B cell (primary cell): Measurements from ENCODE around the gene RPP25L. TPM values are rescaled to one million over a fixed set of nuclear protein-coding genes. Genes with fewer than 3 reads are reported as not detected.
A peak's percentile ranks its signal among the peaks of the same experiment; 100 is the strongest.

Source experiments
- ATAC-seq: fragments of 200-7000 bp; cut with Tn5 transposase; one replicate; pipeline ENCODE4 v1.10.0; 2021; ENCODE audit warnings: low read depth, mild to moderate bottlenecking, moderate number of reproducible peaks, moderate library complexity
- CTCF ChIA-PET: fragments of 350-600 bp; sonication (Branson Sonifier 250); formaldehyde crosslinking; loops from one replicate; lab custom pipeline; 2021; ENCODE audit warnings: antibody characterized with exemption, inconsistent platforms; lab: Charles Lee
- POLR2A ChIA-PET: fragments of 350-600 bp; sonication (Branson Sonifier 250); formaldehyde crosslinking; loops from one replicate; lab custom pipeline; 2021; ENCODE audit warnings: antibody characterized with exemption; lab: Charles Lee
- DNase-seq: peaks from one replicate; pipeline ENCODE4 v3.0.0; 2013
- H2AFZ ChIP-seq: 2 replicates; pipeline ENCODE4 v1.6.1; 2012; ENCODE audit warnings: mild to moderate bottlenecking, low read depth, low read length; ENCODE audit not compliant: insufficient read depth, poor library complexity, severe bottlenecking
- H3K27ac ChIP-seq, 2 donors: 1 replicate in 1 of 2; 2 replicates in 1 of 2; pipeline ENCODE4 v1.5.1; 2012 to 2013; ENCODE audit warnings: low read length in 2 of 2, mild to moderate bottlenecking in 2 of 2, moderate library complexity in 1 of 2
- H3K27me3 ChIP-seq, 4 experiments: fragments of 200-600 bp in 1 of 4; sonication (generic) in 1 of 4; replicated peaks in 1 of 4; 1 replicate in 2 of 4; 2 replicates in 2 of 4; pipeline versions ENCODE4 v1.6.1 to v1.7.0; 2013 to 2016; ENCODE audit warnings: low read length in 3 of 4, mild to moderate bottlenecking in 2 of 4, mixed read lengths in 1 of 4, moderate library complexity in 1 of 4; ENCODE audit not compliant: insufficient read depth in 4 of 4, control insufficient read depth in 3 of 4; ENCODE audit errors: control extremely low read depth in 1 of 4
- H3K36me3 ChIP-seq, 2 experiments: replicated peaks in 1 of 2; 1 replicate in 1 of 2; 2 replicates in 1 of 2; pipeline versions ENCODE4 v1.6.1 to v1.7.1; 2013; ENCODE audit warnings: low read length in 1 of 2; ENCODE audit not compliant: insufficient read depth in 2 of 2, control insufficient read depth in 1 of 2; ENCODE audit errors: control extremely low read depth in 1 of 2, extremely low read depth in 1 of 2
- H3K4me1 ChIP-seq, 2 donors: fragments of 200-600 bp in 1 of 2; sonication (generic) in 1 of 2; 1 replicate in 1 of 2; 2 replicates in 1 of 2; pipeline versions ENCODE4 v1.5.1 to v1.6.1; 2013 to 2017; ENCODE audit warnings: low read length in 2 of 2; ENCODE audit not compliant: control insufficient read depth in 2 of 2, insufficient read depth in 2 of 2
- H3K4me2 ChIP-seq: replicated peaks from 2 replicates; pipeline ENCODE3; 2012; ENCODE audit warnings: mild to moderate bottlenecking, low read depth, low read length; ENCODE audit not compliant: poor library complexity, severe bottlenecking
- H3K4me3 ChIP-seq, 5 experiments: fragments of 200-600 bp in 1 of 5; sonication (generic) in 1 of 5; 1 replicate in 3 of 5; 2 replicates in 2 of 5; pipeline versions ENCODE4 v1.5.1 to v1.7.0; 2011 to 2016; ENCODE audit warnings: low read length in 4 of 5, mild to moderate bottlenecking in 4 of 5, low read depth in 2 of 5, control low read depth in 1 of 5, moderate library complexity in 1 of 5; ENCODE audit not compliant: insufficient read depth in 1 of 5; ENCODE audit errors: control extremely low read depth in 1 of 5, extremely low read depth in 1 of 5
- H3K79me2 ChIP-seq: fragments of 200-600 bp; sonication (generic); one replicate; pipeline ENCODE4 v1.6.0; 2016; ENCODE audit warnings: low read length; ENCODE audit not compliant: control insufficient read depth, insufficient read depth
- H3K9ac ChIP-seq: fragments of 200-600 bp; sonication (generic); 2 replicates; pipeline ENCODE4 v1.6.1; 2017; ENCODE audit warnings: mild to moderate bottlenecking, low read length, moderate library complexity
- H3K9me3 ChIP-seq, 3 donors: one replicate each; pipeline versions ENCODE4 v1.6.1 to v1.7.1; 2013; ENCODE audit warnings: low read length in 2 of 3; ENCODE audit not compliant: control insufficient read depth in 2 of 3, insufficient read depth in 1 of 3; ENCODE audit errors: control extremely low read depth in 1 of 3
- H4K20me1 ChIP-seq: 2 replicates; pipeline ENCODE4 v1.6.0; 2012; ENCODE audit warnings: mild to moderate bottlenecking, low read length; ENCODE audit not compliant: insufficient read depth, control insufficient read depth, poor library complexity, severe bottlenecking
- H3K27ac Mint-ChIP-seq: one replicate; pipeline ENCODE4 v1.8.0; 2021; ENCODE audit warnings: mixed read lengths
- H3K27me3 Mint-ChIP-seq: one replicate; pipeline ENCODE4 v1.8.0; 2021; ENCODE audit warnings: mixed read lengths
- H3K4me1 Mint-ChIP-seq: one replicate; pipeline ENCODE4 v1.8.0; 2021; ENCODE audit warnings: mixed read lengths
- H3K4me3 Mint-ChIP-seq: one replicate; pipeline ENCODE4 v1.8.0; 2021; ENCODE audit warnings: mixed read lengths
- H3K9me3 Mint-ChIP-seq: one replicate; pipeline ENCODE4 v1.8.0; 2022; ENCODE audit warnings: mixed read lengths; ENCODE audit not compliant: insufficient read depth
- EZH2 ChIP-seq: IDR thresholded peaks from 2 replicates; pipeline ENCODE4 v1.6.1; 2012; ENCODE audit warnings: borderline replicate concordance, low read depth, mild to moderate bottlenecking, moderate library complexity, low read length; ENCODE audit not compliant: insufficient read depth, poor library complexity, severe bottlenecking
- WGBS: methylation state at CpG from one replicate; pipeline ENCODE4 v1.1.5; 2013; ENCODE audit warnings: missing lambda C conversion rate; ENCODE audit not compliant: insufficient coverage; 5-methylcytosine and 5-hydroxymethylcytosine counted together
- intact Hi-C: fragments of 100-400 bp; cut with micrococcal nuclease; formaldehyde crosslinking; loops from one replicate; pipeline ENCODE4 v1.10.0; 2022
- polyA plus RNA-seq: library from polyadenylated mRNA; depleted of rRNA; stranded (reverse); fragments of >200 nt; gene quantifications from 2 replicates; pipeline ENCODE4 v1.2.3, GENCODE V29; 2012
- total RNA-seq, 2 donors: library from RNA; stranded (reverse); fragments of 120-200 nt in 1 of 2; gene quantifications; 1 replicate in 1 of 2; 2 replicates in 1 of 2; pipeline versions ENCODE4 v1.2.3 to v1.2.4, GENCODE V29; 2013 to 2022
- TF ChIP-seq, protein P1 (sequence below): fragments of 200-600 bp; IDR thresholded peaks from one replicate; pipeline ENCODE4 v1.8.0; 2022; ENCODE audit warnings: antibody characterized with exemption, mild to moderate bottlenecking

Gene RPP25L
- total and polyA plus RNA-seq, 2 donors (not counting 1 experiment from before 2014, with no cell fraction given), result 20.2 to 27.0 TPM

- peaks cover 0 to 92% (median 64%) of the 10 kb centered on the region in 4 experiments for H3K27me3 ChIP-seq
- intact Hi-C loops, result no loop called here
- H3K27me3 Mint-ChIP-seq, result peaks cover 83% of the 10 kb centered on the region
- DNase-seq (peak; percentile 37), ATAC-seq (no peak)
- no peak overlapping the region for H3K27ac ChIP-seq
- 5% methylated on average over 79 of the region's 86 CpGs for WGBS
- no peak overlapping the region for H2AFZ ChIP-seq
- peaks cover 0 to 28% (median 0%) of the 10 kb centered on the region in 3 donors for H3K9me3 ChIP-seq
- H3K36me3 ChIP-seq, result no peaks in the 10 kb centered on the region
- no peaks in the 10 kb centered on the region for H3K9me3 Mint-ChIP-seq
- H3K4me1 Mint-ChIP-seq, result peaks cover 40% of the 10 kb centered on the region
- no peak overlapping the region for H3K27ac Mint-ChIP-seq
- H3K4me2 ChIP-seq, result peak overlapping the region; percentile 99
- H3K9ac ChIP-seq, result no peak overlapping the region
- peaks cover 46 to 49% of the 10 kb centered on the region in 2 donors for H3K4me1 ChIP-seq
- H4K20me1 ChIP-seq, result no peaks in the 10 kb centered on the region
- ChIA-PET CTCF (interaction anchor here (1.5 kb wide), 1 partner anchor 151 kb away, joined by 3 read pairs; no protein-coding TSS in a partner anchor), POLR2A (no interaction called here)
- peak overlapping the region; percentile 81 for H3K4me3 Mint-ChIP-seq
- peak overlapping the region in 1 of 5 experiments; percentile 73 for H3K4me3 ChIP-seq
- H3K79me2 ChIP-seq, result no peaks in the 10 kb centered on the region
- TF ChIP-seq, protein P1, sequence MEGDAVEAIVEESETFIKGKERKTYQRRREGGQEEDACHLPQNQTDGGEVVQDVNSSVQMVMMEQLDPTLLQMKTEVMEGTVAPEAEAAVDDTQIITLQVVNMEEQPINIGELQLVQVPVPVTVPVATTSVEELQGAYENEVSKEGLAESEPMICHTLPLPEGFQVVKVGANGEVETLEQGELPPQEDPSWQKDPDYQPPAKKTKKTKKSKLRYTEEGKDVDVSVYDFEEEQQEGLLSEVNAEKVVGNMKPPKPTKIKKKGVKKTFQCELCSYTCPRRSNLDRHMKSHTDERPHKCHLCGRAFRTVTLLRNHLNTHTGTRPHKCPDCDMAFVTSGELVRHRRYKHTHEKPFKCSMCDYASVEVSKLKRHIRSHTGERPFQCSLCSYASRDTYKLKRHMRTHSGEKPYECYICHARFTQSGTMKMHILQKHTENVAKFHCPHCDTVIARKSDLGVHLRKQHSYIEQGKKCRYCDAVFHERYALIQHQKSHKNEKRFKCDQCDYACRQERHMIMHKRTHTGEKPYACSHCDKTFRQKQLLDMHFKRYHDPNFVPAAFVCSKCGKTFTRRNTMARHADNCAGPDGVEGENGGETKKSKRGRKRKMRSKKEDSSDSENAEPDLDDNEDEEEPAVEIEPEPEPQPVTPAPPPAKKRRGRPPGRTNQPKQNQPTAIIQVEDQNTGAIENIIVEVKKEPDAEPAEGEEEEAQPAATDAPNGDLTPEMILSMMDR, result no peak
- no peak for TF ChIP-seq EZH2
Measured at GRCh38 chr9:34588671-34589635, 22.9 kb downstream of the RPP25L start.

GRCh38 chr9:34587271-34587670 is 24.6 kb downstream of the RPP25L start:
- Histone ChIP-seq H3K4me2 (no peak overlapping the region), H3K9ac (no peak overlapping the region), H3K4me3 (no peak overlapping the region), H3K36me3 (no peaks in the 10 kb centered on the region), H3K27me3 (peaks cover 0 to 89% (median 54%) of the 10 kb centered on the region in 4 experiments), H3K9me3 (peaks cover 0 to 28% (median 0%) of the 10 kb centered on the region in 3 donors), H2AFZ (no peak overlapping the region), H4K20me1 (no peaks in the 10 kb centered on the region), H3K4me1 (peaks cover 37 to 39% of the 10 kb centered on the region in 2 donors), H3K27ac (no peak overlapping the region), H3K79me2 (no peaks in the 10 kb centered on the region)
- WGBS, result 48% methylated on average over 2 of the region's 2 CpGs
- H3K9me3 Mint-ChIP-seq, result no peaks in the 10 kb centered on the region
- intact Hi-C loops, result no loop called here
- peaks cover 35% of the 10 kb centered on the region for H3K4me1 Mint-ChIP-seq
- no peak for TF ChIP-seq EZH2
- TF ChIP-seq, protein P1, result no peak
- no peak for ATAC-seq
- H3K4me3 Mint-ChIP-seq, result no peak overlapping the region
- ChIA-PET POLR2A (no interaction called here), CTCF (interaction anchor here (0.6 to 0.9 kb wide), 3 partner anchors 12 to 1435 kb away, joined by 3 to 4 read pairs (median 3); no protein-coding TSS in a partner anchor)
- no peak overlapping the region for H3K27ac Mint-ChIP-seq
- no peak for DNase-seq
- peaks cover 84% of the 10 kb centered on the region for H3K27me3 Mint-ChIP-seq
